ENCODE measurements around the gene AOC3.

The AOC3 gene

GRCh38 chr17:42850954-42851353, at the start of gene AOC3:
TSS of gene AOC3 (plus strand) at chr17:42851199. CDS start at chr17:42851344, 145 bp downstream.
- DNase-seq (ENCODE audit: insufficient read length, low spot score) (no peak), FAIRE-seq (no peak)
- no peak for TF ChIP-seq CTCF (IDR thresholded peaks at IDR 0.05; ENCODE audit: insufficient read depth, missing control alignments)

GRCh38 chr17:42803074-42803883, 47.7 kb upstream of the AOC3 start:
- DNase-seq (ENCODE audit: insufficient read length, low spot score) (no peak), FAIRE-seq (no peak)
- TF ChIP-seq CTCF (IDR thresholded peaks at IDR 0.05; ENCODE audit: insufficient read depth, missing control alignments), result no peak

- no peak for TF ChIP-seq CTCF (IDR thresholded peaks at IDR 0.05; ENCODE audit: insufficient read depth, missing control alignments)
- FAIRE-seq (no peak), DNase-seq (ENCODE audit: insufficient read length, low spot score) (no peak)
These were observed 46.1 kb upstream of the AOC3 start for GRCh38 chr17:42804918-42805367.

- DNase-seq (ENCODE audit: insufficient read length, low spot score) (no peak), FAIRE-seq (no peak)
- no peak for TF ChIP-seq CTCF (IDR thresholded peaks at IDR 0.05; ENCODE audit: insufficient read depth, missing control alignments)
These were observed 44.8 kb upstream of the AOC3 start for GRCh38 chr17:42806249-42806648.

- FAIRE-seq (no peak), DNase-seq (ENCODE audit: insufficient read length, low spot score) (no peak)
- no peak for TF ChIP-seq CTCF (IDR thresholded peaks at IDR 0.05; ENCODE audit: insufficient read depth, missing control alignments)
These were observed 41.7 kb upstream of the AOC3 start for GRCh38 chr17:42809250-42809649.

GRCh38 chr17:42814633-42815399, 36.2 kb upstream of the AOC3 start:
- no peak for DNase-seq (ENCODE audit: insufficient read length, low spot score)
- TF ChIP-seq CTCF (IDR thresholded peaks at IDR 0.05; ENCODE audit: insufficient read depth, missing control alignments), result no peak
- FAIRE-seq, result no peak
